ENCODE measurements around the gene ANXA4.

Gene ANXA4

GRCh38 chr2:69844560-69844959 is 102.6 kb downstream of the ANXA4 start:
- no peak for DNase-seq (ENCODE audit: low read depth in 3 of 3, low spot score in 1 of 3)

GRCh38 chr2:69846182-69847067 is 104.5 kb downstream of the ANXA4 start:
- DNase-seq (ENCODE audit: low read depth in 3 of 3, low spot score in 1 of 3) = no peak

GRCh38 chr2:69847068-69847828 is 105.3 kb downstream of the ANXA4 start:
- DNase-seq (ENCODE audit: low read depth in 3 of 3, low spot score in 1 of 3) = no peak

- no peak for DNase-seq (ENCODE audit: low read depth in 3 of 3, low spot score in 1 of 3)
These were observed 106.4 kb downstream of the ANXA4 start for GRCh38 chr2:69848186-69848790.

DNA sequence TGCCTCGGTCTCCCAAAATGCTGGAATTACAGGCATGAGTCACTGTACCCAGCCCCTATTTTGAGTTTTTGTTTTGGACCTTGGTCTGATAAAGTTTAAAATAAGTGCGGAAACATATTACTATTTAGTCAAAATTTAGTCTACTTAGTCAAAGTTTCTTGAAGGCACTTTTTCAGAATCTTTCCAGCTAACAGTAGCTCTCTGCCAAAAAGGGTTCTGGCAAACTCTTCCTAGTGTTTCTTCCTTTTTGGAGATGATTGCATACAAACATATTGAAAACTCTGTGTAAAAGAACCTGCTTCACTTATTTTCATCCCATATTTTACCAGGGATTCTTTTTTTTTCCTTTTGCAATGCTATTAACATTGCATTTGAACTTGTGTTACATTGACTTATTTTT is 116.3 kb downstream of the ANXA4 start:
- DNase-seq (ENCODE audit: low read depth in 3 of 3, low spot score in 1 of 3) = no peak

- DNase-seq (ENCODE audit: low read depth in 3 of 3, low spot score in 1 of 3) = no peak
These were observed 121.4 kb downstream of the ANXA4 start for GRCh38 chr2:69863298-69863697.
